ENCODE results near the gene BCAS1.

BCAS1 gene

DNA sequence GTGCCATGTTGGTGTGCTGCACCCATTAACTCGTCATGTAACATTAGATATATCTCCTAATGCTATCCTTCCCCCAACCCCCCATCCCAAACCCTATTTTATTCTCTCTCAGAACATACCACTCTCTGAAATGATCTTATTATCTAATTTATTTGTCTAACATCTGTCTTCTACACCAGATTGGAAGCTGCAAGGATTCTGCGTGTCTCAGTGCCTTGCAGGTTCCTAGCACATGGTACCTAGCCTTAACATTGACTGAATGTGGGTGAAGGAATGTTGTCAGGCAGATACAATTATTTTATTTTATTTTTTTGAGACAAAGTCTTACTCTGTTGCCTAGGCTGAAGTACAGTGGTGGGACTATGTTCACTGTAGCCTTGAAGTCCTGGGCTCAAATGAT, 124.9 kb downstream of the BCAS1 start:
- TF ChIP-seq SPI1 (IDR thresholded peaks at IDR 0.05; ENCODE audit: borderline replicate concordance, low read depth) (no peak), GABPA (IDR thresholded peaks at IDR 0.05; ENCODE audit: low read depth) (no peak)
- TF ChIP-seq, protein P1, sequence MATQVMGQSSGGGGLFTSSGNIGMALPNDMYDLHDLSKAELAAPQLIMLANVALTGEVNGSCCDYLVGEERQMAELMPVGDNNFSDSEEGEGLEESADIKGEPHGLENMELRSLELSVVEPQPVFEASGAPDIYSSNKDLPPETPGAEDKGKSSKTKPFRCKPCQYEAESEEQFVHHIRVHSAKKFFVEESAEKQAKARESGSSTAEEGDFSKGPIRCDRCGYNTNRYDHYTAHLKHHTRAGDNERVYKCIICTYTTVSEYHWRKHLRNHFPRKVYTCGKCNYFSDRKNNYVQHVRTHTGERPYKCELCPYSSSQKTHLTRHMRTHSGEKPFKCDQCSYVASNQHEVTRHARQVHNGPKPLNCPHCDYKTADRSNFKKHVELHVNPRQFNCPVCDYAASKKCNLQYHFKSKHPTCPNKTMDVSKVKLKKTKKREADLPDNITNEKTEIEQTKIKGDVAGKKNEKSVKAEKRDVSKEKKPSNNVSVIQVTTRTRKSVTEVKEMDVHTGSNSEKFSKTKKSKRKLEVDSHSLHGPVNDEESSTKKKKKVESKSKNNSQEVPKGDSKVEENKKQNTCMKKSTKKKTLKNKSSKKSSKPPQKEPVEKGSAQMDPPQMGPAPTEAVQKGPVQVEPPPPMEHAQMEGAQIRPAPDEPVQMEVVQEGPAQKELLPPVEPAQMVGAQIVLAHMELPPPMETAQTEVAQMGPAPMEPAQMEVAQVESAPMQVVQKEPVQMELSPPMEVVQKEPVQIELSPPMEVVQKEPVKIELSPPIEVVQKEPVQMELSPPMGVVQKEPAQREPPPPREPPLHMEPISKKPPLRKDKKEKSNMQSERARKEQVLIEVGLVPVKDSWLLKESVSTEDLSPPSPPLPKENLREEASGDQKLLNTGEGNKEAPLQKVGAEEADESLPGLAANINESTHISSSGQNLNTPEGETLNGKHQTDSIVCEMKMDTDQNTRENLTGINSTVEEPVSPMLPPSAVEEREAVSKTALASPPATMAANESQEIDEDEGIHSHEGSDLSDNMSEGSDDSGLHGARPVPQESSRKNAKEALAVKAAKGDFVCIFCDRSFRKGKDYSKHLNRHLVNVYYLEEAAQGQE (IDR thresholded peaks at IDR 0.05; ENCODE audit: insufficient replicate concordance, low read depth): no peak
- Histone ChIP-seq H3K4me3 (replicated peaks; ENCODE audit: insufficient read depth, low read length) (no peak overlapping the region), H3K27ac (replicated peaks) (no peak overlapping the region), H3K27me3 (ENCODE audit: insufficient read depth, poor library complexity, severe bottlenecking) (no peaks in the 10 kb centered on the region)
- no peak for DNase-seq (ENCODE audit: low read depth in 1 of 2, low spot score in 1 of 2)

DNA sequence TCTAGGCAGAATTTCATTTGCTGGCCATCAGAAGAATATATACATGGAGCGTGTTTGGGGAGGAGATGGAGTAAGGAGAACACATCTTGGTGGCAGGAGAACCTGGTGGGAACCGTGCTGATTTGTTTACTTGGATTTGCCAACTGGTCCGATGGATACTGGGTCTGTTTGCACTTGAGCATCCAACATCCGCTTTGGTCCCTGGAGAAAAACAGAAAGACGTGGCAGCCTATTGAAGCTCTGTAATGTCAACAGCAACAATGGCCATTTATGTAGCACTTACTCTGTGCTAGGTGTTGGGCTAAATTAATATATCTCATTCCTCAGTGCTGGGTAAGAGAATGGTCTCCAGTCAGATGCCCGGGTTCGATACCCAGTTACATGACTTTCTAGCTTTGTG, 125.6 kb downstream of the BCAS1 start:
- Histone ChIP-seq H3K27ac (replicated peaks) (no peak overlapping the region), H3K27me3 (ENCODE audit: insufficient read depth, poor library complexity, severe bottlenecking) (no peaks in the 10 kb centered on the region), H3K4me3 (replicated peaks; ENCODE audit: insufficient read depth, low read length) (no peak overlapping the region)
- DNase-seq (ENCODE audit: low read depth in 1 of 2, low spot score in 1 of 2): no peak
- TF ChIP-seq, protein P1 (IDR thresholded peaks at IDR 0.05; ENCODE audit: insufficient replicate concordance, low read depth): no peak
- TF ChIP-seq POLR2AphosphoS5 (IDR thresholded peaks at IDR 0.05; ENCODE audit: low read depth): no peak
- no peak for TF ChIP-seq GABPA (IDR thresholded peaks at IDR 0.05; ENCODE audit: low read depth)
- no peak for TF ChIP-seq SPI1 (IDR thresholded peaks at IDR 0.05; ENCODE audit: borderline replicate concordance, low read depth)
- TF ChIP-seq, protein P2, sequence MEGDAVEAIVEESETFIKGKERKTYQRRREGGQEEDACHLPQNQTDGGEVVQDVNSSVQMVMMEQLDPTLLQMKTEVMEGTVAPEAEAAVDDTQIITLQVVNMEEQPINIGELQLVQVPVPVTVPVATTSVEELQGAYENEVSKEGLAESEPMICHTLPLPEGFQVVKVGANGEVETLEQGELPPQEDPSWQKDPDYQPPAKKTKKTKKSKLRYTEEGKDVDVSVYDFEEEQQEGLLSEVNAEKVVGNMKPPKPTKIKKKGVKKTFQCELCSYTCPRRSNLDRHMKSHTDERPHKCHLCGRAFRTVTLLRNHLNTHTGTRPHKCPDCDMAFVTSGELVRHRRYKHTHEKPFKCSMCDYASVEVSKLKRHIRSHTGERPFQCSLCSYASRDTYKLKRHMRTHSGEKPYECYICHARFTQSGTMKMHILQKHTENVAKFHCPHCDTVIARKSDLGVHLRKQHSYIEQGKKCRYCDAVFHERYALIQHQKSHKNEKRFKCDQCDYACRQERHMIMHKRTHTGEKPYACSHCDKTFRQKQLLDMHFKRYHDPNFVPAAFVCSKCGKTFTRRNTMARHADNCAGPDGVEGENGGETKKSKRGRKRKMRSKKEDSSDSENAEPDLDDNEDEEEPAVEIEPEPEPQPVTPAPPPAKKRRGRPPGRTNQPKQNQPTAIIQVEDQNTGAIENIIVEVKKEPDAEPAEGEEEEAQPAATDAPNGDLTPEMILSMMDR (IDR thresholded peaks at IDR 0.05; ENCODE audit: insufficient read depth, low read length): no peak

DNA sequence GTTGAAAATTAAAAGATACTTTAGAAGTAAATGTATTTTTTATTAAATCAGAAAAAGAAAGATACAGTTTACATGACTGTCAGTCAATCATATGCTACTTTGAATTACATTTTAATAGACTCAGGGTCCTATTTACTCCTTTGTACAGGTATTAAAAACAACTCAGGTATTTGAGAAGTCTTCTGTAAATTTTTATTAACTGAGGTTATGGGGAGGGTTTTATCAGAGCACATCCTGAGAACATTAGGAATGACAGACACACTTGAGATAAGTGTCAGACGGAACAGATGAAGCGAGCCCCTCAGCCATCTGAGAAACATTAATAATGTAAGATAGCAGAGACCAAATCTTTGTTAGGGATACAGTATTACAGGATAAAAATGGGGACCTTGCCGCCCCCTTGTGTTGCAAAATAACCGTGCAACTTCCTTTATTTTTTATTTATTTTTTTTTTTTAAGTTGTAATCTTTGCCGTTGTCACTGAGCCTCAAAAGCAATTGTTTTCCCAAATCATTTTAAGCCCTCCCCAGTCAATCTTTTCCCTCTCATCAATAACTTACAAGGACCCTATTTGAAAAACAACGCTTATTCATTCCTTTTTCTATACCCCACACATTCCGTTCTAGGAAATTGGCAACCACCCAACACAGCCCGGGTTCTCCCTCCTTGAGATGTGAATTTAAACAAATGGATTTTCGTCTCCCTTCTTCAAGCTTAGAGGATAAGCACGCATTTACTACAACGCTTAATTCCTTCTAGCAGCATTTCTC, 126.7 kb downstream of the BCAS1 start:
- no peak overlapping the region for H3K27ac ChIP-seq (replicated peaks)
- TF ChIP-seq, protein P2 (IDR thresholded peaks at IDR 0.05; ENCODE audit: insufficient read depth, low read length): no peak
- TF ChIP-seq SPI1 (IDR thresholded peaks at IDR 0.05; ENCODE audit: borderline replicate concordance, low read depth) (no peak), POLR2AphosphoS5 (IDR thresholded peaks at IDR 0.05; ENCODE audit: low read depth) (no peak), GABPA (IDR thresholded peaks at IDR 0.05; ENCODE audit: low read depth) (no peak)
- TF ChIP-seq, protein P1 (IDR thresholded peaks at IDR 0.05; ENCODE audit: insufficient replicate concordance, low read depth): no peak
- peak in 1 of 2 experiments; percentile 31 for DNase-seq (ENCODE audit: low read depth in 1 of 2, low spot score in 1 of 2)
- H3K4me3 ChIP-seq (replicated peaks; ENCODE audit: insufficient read depth, low read length): no peak overlapping the region
- H3K27me3 ChIP-seq (ENCODE audit: insufficient read depth, poor library complexity, severe bottlenecking): no peaks in the 10 kb centered on the region
